DND-41 (cell line): ENCODE results near the gene B4GALNT1.

Experiments used
- ATAC-seq: fragments of 200-7000 bp; cut with Tn5 transposase; 3 replicates; pipeline ENCODE4 v1.9.1; 2021; ENCODE audit warnings: low read depth; ENCODE audit not compliant: insufficient read depth
- DNase-seq: peaks from one replicate; pipeline ENCODE4 v3.0.0-alpha.2; 2020
- H2AFZ ChIP-seq: 2 replicates; pipeline ENCODE4 v1.6.0; 2012; ENCODE audit warnings: low read depth, low read length
- H3K27ac ChIP-seq: 2 replicates; pipeline ENCODE4 v1.5.1; 2012; ENCODE audit warnings: low read length, inconsistent platforms
- H3K27me3 ChIP-seq: fragments of 200-600 bp; sonication (generic); 2 replicates; pipeline ENCODE4 v1.6.0; 2012; ENCODE audit warnings: low read length, mild to moderate bottlenecking, inconsistent platforms; ENCODE audit not compliant: insufficient read depth, poor library complexity
- H3K36me3 ChIP-seq: 2 replicates; pipeline ENCODE4 v1.5.1; 2012; ENCODE audit warnings: low read length, inconsistent platforms; ENCODE audit not compliant: insufficient read depth
- H3K4me1 ChIP-seq: 2 replicates; pipeline ENCODE4 v1.5.1; 2012; ENCODE audit warnings: mild to moderate bottlenecking, low read length; ENCODE audit not compliant: insufficient read depth
- H3K4me2 ChIP-seq: 2 replicates; pipeline ENCODE4 v1.6.0; 2012; ENCODE audit warnings: mild to moderate bottlenecking, moderate library complexity, low read length, inconsistent platforms; ENCODE audit not compliant: insufficient read depth
- H3K4me3 ChIP-seq, 2 experiments: fragments of 200-600 bp in 1 of 2; shearing (Covaris generic) in 1 of 2; 2 replicates each; pipeline ENCODE4 v1.5.1; 2012 to 2016; ENCODE audit warnings: inconsistent platforms in 2 of 2, low read length in 2 of 2, mild to moderate bottlenecking in 2 of 2, low read depth in 1 of 2, moderate library complexity in 1 of 2
- H3K79me2 ChIP-seq: 2 replicates; pipeline ENCODE4 v1.6.0; 2012; ENCODE audit warnings: low read length, inconsistent platforms; ENCODE audit not compliant: insufficient read depth
- H3K9ac ChIP-seq: 2 replicates; pipeline ENCODE4 v1.6.0; 2012; ENCODE audit warnings: low read depth, mild to moderate bottlenecking, inconsistent platforms, low read length, moderate library complexity
- H3K9me3 ChIP-seq: 2 replicates; pipeline ENCODE4 v1.5.1; 2012; ENCODE audit warnings: low read length, moderate library complexity, mild to moderate bottlenecking, inconsistent platforms; ENCODE audit not compliant: insufficient read depth, severe bottlenecking
- H4K20me1 ChIP-seq: 2 replicates; pipeline ENCODE4 v1.6.0; 2012; ENCODE audit warnings: low read length; ENCODE audit not compliant: insufficient read depth
- EZH2 ChIP-seq: IDR thresholded peaks from 3 replicates; pipeline ENCODE4 v1.6.1; 2012; ENCODE audit warnings: borderline replicate concordance, low read depth, mild to moderate bottlenecking, moderate library complexity, low read length, inconsistent platforms; ENCODE audit not compliant: severe bottlenecking
- TF ChIP-seq, protein P1 (sequence below): IDR thresholded peaks from 2 replicates; pipeline ENCODE4 v1.5.1; 2012; ENCODE audit warnings: borderline replicate concordance, low read length, moderate library complexity, mild to moderate bottlenecking; ENCODE audit not compliant: poor library complexity, severe bottlenecking; ENCODE audit errors: extremely low read depth

The B4GALNT1 gene

GRCh38 chr12:57620936-57621496, 12.0 kb downstream of the B4GALNT1 start:
- H2AFZ ChIP-seq: no peak overlapping the region
- no peak overlapping the region for H3K9ac ChIP-seq
- no peak overlapping the region for H3K4me2 ChIP-seq
- H3K27ac ChIP-seq: no peak overlapping the region
- H3K9me3 ChIP-seq: no peaks in the 10 kb centered on the region
- H4K20me1 ChIP-seq: peaks cover 3% of the 10 kb centered on the region; the same call in 1 of the 2 replicates
- H3K4me1 ChIP-seq: no peaks in the 10 kb centered on the region
- DNase-seq (no peak), ATAC-seq (no peak)
- H3K27me3 ChIP-seq: peaks cover 23% of the 10 kb centered on the region
- TF ChIP-seq EZH2: no peak
- TF ChIP-seq, protein P1, sequence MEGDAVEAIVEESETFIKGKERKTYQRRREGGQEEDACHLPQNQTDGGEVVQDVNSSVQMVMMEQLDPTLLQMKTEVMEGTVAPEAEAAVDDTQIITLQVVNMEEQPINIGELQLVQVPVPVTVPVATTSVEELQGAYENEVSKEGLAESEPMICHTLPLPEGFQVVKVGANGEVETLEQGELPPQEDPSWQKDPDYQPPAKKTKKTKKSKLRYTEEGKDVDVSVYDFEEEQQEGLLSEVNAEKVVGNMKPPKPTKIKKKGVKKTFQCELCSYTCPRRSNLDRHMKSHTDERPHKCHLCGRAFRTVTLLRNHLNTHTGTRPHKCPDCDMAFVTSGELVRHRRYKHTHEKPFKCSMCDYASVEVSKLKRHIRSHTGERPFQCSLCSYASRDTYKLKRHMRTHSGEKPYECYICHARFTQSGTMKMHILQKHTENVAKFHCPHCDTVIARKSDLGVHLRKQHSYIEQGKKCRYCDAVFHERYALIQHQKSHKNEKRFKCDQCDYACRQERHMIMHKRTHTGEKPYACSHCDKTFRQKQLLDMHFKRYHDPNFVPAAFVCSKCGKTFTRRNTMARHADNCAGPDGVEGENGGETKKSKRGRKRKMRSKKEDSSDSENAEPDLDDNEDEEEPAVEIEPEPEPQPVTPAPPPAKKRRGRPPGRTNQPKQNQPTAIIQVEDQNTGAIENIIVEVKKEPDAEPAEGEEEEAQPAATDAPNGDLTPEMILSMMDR: no peak
- no peak overlapping the region for H3K4me3 ChIP-seq
- no peaks in the 10 kb centered on the region for H3K79me2 ChIP-seq
- no peaks in the 10 kb centered on the region for H3K36me3 ChIP-seq

DNA sequence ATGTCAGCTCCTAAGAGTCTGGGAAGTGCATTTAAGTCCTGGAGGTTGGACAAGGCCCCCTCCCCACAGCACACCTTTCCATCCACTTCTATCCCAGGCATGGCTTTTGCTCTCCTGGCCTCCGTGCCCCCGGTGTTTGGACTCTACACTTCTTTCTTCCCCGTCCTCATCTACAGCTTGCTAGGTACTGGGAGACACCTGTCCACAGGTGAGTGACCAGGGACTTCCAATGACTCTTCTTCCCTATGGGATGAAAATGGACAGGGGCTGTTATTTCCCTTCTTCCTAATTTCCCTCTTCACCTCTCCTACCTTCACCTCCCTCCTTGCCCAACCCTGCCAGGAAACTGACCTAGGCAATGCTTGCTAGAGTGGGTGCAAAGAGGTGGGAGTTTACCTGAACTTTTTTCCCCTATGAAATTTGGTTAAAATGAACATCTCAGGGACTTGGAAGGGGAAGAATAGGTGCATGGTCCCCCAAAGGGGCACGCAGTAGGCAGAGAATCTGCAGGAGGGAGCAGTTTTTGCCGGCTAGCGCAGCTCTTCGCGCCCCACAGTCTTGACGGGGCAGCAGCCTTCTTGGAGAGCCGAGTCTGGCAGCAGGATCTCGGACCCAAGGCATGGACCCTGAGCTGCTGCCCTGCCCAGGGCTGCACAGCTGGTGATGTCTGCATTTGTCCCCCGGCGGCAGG, 12.6 kb downstream of the B4GALNT1 start:
- Histone ChIP-seq H3K4me2 (no peak overlapping the region), H3K36me3 (no peaks in the 10 kb centered on the region), H3K79me2 (no peaks in the 10 kb centered on the region), H4K20me1 (peaks cover 3% of the 10 kb centered on the region; the same call in 1 of the 2 replicates), H3K4me1 (no peaks in the 10 kb centered on the region), H3K4me3 (no peak overlapping the region), H2AFZ (no peak overlapping the region), H3K27me3 (peaks cover 28% of the 10 kb centered on the region), H3K27ac (no peak overlapping the region), H3K9me3 (no peaks in the 10 kb centered on the region), H3K9ac (no peak overlapping the region)
- DNase-seq: no peak
- TF ChIP-seq, protein P1: no peak
- no peak for TF ChIP-seq EZH2
- ATAC-seq: no peak

DNA sequence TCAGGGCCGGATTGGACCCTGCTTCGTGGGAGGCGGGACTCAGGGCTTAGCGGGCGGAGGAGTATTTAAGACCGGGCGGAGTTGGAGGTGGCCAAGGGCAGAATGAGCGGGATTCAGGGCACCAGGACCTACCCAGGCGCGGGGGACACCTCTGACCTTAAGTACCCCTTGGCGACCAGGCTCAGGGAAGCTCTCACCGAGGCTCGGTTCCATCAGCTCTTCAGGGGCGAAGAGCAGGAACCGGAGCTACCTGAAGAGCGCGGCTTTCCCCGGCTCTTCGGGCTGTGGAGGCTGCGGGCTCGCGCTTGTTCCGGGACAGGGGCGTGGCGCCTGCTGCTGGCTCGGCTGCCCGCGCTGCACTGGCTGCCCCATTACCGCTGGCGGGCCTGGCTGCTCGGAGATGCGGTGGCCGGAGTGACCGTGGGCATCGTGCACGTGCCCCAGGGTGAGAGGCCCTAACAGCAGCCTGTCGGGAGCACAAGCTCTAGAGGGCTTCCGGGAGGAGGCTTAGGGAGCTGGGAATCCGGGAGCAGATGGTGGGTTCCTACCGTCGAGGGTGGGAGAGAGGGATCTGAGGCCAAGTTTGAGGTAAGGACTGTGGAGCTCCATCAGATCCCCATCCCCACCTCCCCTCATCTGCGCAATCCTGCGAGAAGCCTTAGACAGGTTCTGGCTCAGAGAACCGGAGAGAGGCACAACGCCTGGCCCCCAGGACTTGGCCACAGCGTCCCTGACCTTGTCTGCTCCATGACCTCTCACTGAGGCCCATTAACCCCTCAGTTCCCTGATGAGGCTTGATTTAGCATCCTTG, 13.4 kb downstream of the B4GALNT1 start:
- H3K4me1 ChIP-seq: no peaks in the 10 kb centered on the region
- H2AFZ ChIP-seq: no peak overlapping the region
- no peaks in the 10 kb centered on the region for H3K9me3 ChIP-seq
- DNase-seq: no peak
- no peak for ATAC-seq
- no peaks in the 10 kb centered on the region for H3K36me3 ChIP-seq
- TF ChIP-seq, protein P1: no peak
- TF ChIP-seq EZH2: no peak
- H3K9ac ChIP-seq: no peak overlapping the region
- peaks cover 3% of the 10 kb centered on the region; the same call in 1 of the 2 replicates for H4K20me1 ChIP-seq
- peaks cover 35% of the 10 kb centered on the region for H3K27me3 ChIP-seq
- no peak overlapping the region for H3K27ac ChIP-seq
- H3K79me2 ChIP-seq: no peaks in the 10 kb centered on the region
- no peak overlapping the region for H3K4me2 ChIP-seq
- no peak overlapping the region for H3K4me3 ChIP-seq
